Subcutaneous adipose tissue (tissue), 4 donors: ENCODE measurements around the gene ADAM33. TPM values are rescaled to one million over a fixed set of nuclear protein-coding genes. Genes with fewer than 3 reads are reported as not detected.

Experiments used
- total RNA-seq, 4 donors: library from RNA; depleted of rRNA; stranded (reverse); fragments of >200 nt; gene quantifications; one replicate each; pipeline ENCODE4 v1.1.0, GENCODE V29; 2016
- TF ChIP-seq, protein P1 (sequence below): fragments of 450-650 bp; IDR thresholded peaks from one replicate; pipeline ENCODE4 v1.5.1; 2016; ENCODE audit warnings: low read depth, mild to moderate bottlenecking, control low read depth, antibody characterized with exemption, moderate library complexity

The ADAM33 gene
- total RNA-seq, 4 donors from 2014 or later: 23.6 to 43.9 (median 39.0) TPM

DNA sequence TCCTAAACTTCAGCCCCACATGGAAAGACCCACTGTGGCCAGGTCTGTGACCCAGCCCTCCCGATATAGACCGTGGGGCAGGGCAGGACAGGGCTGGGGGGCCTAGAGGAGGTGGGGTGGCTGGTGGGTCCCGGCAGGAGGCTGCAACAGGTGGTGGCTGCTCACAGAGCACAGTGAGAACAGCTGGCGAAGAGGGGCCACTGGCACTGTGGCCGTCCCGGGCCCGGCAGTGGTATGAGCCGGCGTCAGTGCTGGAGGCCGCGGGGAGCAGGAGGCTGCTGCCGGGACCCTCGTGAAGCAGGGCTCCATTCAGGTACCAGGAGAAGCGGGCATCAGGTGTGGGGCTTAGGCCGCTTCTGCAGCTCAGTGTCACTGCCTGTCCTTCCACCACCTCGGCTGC, 17.2 kb upstream of the ADAM33 start:
- TF ChIP-seq, protein P1, sequence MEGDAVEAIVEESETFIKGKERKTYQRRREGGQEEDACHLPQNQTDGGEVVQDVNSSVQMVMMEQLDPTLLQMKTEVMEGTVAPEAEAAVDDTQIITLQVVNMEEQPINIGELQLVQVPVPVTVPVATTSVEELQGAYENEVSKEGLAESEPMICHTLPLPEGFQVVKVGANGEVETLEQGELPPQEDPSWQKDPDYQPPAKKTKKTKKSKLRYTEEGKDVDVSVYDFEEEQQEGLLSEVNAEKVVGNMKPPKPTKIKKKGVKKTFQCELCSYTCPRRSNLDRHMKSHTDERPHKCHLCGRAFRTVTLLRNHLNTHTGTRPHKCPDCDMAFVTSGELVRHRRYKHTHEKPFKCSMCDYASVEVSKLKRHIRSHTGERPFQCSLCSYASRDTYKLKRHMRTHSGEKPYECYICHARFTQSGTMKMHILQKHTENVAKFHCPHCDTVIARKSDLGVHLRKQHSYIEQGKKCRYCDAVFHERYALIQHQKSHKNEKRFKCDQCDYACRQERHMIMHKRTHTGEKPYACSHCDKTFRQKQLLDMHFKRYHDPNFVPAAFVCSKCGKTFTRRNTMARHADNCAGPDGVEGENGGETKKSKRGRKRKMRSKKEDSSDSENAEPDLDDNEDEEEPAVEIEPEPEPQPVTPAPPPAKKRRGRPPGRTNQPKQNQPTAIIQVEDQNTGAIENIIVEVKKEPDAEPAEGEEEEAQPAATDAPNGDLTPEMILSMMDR: no peak

DNA sequence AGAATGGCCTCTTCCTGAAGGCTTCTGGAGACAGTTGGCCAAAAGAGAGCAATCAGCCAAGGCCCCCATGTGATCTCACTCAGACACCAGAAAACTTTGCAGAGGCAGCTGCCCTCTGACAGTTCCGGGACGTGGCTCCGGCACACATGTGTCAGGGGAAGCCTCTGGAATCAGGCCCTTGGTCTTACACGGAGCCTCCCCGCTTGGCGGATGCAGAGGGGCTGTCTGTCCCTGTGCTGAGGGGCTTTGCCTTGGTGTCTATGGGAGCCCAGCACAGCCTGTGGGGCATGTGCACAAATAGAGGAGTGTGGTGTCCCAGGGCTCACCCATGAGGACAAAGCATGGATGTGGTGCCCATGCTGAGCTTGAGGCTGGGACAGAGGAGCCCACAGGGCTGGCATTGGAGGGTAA, 16.8 kb upstream of the ADAM33 start:
- TF ChIP-seq, protein P1: no peak

DNA sequence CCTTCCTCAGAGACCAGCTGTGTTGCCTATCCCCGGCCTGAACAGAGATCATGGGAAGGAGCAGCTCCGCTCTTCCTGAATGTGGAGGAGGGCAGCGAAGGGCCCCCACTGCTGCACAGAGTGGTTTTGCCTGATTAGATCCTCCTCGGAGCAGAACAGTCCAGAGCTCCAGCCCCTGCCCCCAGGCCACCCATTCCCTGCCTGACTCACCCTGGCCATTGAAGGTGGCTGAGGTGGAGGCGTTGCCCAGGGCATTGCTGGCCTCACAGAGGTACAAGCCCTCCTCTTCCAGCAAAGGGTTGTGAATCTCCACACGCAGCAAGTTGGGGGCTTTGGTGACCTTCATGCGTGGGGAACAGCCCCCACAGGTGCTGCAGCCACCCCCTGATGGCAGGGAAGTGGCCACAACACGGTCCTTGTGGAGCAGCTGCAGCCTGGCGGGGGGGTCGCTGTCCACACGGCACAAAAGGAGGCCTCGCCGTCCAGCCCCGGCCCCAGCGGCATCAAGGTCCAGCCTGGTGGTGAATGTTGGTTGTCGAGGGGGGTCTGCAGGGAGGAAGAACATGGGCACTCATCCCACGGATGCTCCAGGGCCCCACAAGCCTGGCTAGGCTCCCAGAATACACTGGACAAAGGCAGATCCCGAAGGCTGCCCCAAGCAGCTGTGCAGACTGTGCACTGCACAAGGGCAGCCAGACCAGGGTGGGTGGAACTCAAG, 15.9 kb upstream of the ADAM33 start:
- TF ChIP-seq, protein P1: no peak

DNA sequence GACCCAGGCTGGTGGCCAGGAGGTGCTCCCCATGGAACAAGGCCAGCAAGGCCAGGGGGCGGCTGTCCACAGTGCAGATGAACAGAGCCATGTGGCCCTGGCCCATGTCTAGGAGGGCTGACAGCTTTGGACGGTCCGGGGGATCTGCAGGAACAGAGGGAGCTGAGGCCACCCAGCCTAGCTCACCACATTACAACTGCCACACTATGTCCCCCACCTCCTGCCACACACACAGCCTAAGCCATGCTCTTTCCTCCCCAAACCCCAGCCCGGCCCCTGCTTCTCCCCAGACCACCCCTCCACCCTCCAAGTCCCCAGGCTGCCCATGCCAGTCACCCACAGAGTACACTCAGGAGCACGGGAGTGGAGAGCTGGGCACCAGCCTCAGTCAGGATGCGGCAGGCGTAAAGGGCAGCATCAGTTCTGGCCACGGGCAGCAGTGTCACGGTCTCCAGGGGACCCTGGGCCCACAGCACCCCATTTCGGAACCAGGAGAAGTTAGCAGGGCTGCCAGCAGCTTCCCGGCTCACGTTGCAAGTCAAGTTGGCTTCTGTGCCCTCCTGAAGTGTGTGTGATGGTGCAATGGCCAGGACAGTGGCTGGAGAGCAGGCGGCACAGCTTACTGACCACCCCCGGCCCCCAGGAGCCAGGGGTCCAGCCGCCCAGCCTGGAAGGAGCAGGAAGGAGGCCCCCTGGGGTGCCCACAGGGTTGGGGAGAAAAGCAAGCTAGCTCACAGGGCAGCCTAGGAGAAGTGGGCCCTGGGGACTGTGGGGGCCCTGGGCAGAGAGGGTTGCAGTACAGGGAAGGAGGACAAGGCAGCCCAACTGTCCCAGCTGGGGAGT, 15.2 kb upstream of the ADAM33 start:
- TF ChIP-seq, protein P1: no peak

DNA sequence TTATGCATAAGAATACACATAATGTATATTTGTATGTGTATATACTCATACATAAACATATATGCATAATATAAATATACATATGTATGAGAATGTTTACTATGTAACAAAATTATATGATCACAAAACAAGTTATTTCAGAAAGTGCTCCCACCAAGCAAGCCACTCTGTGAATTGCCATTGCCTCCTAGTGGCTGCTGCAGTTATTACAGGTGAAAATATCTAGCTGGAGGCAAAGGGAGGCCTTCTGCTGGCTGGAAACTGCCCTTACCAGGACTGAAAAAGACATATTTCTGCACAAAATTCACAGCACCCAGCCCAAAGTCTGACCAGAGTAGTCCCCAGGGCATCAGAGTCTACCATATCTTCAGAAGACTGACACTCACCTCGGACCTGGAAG, 14.4 kb upstream of the ADAM33 start:
- TF ChIP-seq, protein P1: no peak

DNA sequence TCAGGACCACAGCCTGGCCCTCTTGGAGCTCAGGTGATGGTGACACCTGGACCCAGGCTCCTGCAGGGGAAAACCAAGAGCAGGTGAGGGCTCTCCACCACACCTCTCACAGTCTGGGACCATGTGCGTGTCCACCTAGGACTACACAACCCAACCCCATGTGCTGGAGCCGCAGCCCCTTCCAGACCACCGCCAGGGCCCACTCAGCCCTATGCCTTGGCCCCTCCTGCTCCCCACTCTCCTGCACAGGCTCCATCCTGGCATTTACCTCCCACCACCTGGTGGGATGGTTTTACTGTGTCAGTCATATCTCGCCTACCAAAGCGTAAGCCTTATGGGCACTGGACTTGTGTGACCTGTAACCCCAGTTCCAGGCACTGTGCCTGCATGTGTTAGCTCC, 13.1 kb upstream of the ADAM33 start:
- TF ChIP-seq, protein P1: no peak

DNA sequence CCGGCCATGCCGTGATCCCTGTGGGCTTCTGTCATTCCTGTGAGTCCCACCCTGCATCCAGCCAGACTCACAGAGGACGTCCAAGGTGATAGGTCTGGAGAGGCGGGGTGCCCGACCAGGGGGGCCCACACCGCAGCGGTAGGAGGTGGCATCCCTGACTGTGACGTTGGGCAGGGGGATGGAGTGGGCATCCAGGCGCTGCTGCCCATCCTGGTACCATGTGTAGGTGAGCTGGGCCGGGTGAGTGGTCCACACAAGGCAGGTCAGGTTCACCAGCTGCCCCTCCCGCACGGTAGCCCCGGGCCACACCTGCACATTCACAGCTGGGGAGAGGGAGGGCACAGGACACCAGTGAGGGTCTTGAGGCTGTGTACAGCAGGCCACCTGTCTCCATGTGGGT, 11.6 kb upstream of the ADAM33 start:
- TF ChIP-seq, protein P1: no peak
